BLaER1 treated with 17β-estradiol and CSF1 and Interleukin-3, amounts not matched to agents 10 nM and 100 nM (cell line): Measurements from ENCODE around the gene RPL27.
"Not testable (repeated sequence)": the region's sequence is repeated elsewhere in the genome, so short reads cannot be mapped to it uniquely, and the experiment has no call there.

Experiments
- H3K27ac ChIP-seq, 11 experiments: shearing (Covaris generic); formaldehyde crosslinking; 2 replicates each; pipeline ENCODE4 v1.8.1; 2022
- H3K27me3 ChIP-seq, 11 experiments: shearing (Covaris generic); formaldehyde crosslinking; 2 replicates each; pipeline ENCODE4 v1.8.1; 2022
- H3K36me3 ChIP-seq, 11 experiments: shearing (Covaris generic); formaldehyde crosslinking; 2 replicates each; pipeline ENCODE4 v1.8.1; 2022
- H3K4me1 ChIP-seq, 10 experiments: shearing (Covaris generic); formaldehyde crosslinking; 2 replicates each; pipeline ENCODE4 v1.8.1; 2022
- H3K4me2 ChIP-seq, 11 experiments: shearing (Covaris generic); formaldehyde crosslinking; 2 replicates each; pipeline ENCODE4 v1.8.1; 2022
- H3K4me3 ChIP-seq, 10 experiments: shearing (Covaris generic); formaldehyde crosslinking; 2 replicates each; pipeline ENCODE4 v1.8.1; 2022
- H3K9ac ChIP-seq, 11 experiments: shearing (Covaris generic); formaldehyde crosslinking; 2 replicates each; pipeline ENCODE4 v1.8.1; 2022
- H3K9me3 ChIP-seq, 11 experiments: shearing (Covaris generic); formaldehyde crosslinking; replicated peaks in 1 of 11; 2 replicates each; pipeline ENCODE4 v1.8.1; 2022
- H4K20me1 ChIP-seq, 11 experiments: shearing (Covaris generic); formaldehyde crosslinking; 2 replicates each; pipeline ENCODE4 v1.8.1; 2022
- Cebpa-rat ChIP-seq, 11 experiments: shearing (Covaris generic); IDR thresholded peaks; 2 replicates each; pipeline ENCODE4 v1.8.1; 2022

The RPL27 gene

DNA sequence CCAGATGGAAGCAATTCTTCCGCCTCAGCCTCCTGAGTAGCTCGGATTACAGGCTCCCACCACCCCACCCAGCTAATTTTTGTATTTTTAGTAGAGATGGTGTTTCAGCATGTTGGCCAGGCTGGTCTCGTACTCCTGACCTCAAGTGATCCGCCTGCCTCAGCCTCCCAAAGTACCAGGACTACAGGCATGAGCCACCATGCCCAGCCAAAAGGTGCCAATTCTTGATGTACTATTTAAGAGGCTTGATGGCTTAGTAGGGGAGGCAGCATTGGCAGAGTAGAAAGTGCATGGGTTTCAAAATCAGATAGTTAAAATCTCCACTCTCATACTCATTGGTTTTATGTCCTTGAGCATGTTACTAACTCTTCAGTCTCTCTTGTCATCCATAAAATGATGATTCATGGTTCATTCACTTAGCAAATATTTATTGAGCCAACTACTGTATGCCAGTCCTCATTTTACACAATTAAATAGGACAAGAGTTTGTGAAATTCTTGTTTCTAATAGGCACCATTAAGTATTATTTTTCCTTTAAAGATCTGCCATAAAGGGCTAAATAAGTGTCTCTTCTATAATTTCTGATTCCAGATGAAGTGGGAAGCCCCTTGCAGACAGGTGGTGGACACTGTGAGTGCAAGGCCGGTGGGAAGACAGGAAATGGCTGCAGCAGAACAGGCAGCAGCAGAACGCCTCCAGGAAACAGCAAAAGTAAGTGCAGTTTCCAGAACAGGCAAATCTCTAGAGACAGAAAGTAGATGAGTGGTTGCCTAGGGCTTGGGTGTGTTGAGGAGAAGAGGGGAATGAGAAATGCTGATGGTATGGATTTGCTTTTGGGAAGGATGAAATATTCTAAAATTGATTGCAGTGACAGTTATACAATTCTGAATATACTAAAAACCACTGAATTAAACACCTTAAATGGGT lies 8.2 kb upstream of the RPL27 start:
- TF ChIP-seq Cebpa-rat (IDR thresholded peaks at IDR 0.05): no peak
- Histone ChIP-seq H3K4me3 (no peak overlapping the region), H4K20me1 (peaks cover 0 to 8% (median 0%) of the 10 kb centered on the region in 11 experiments; a peak in 3 of 22 replicates), H3K4me1 (peaks cover 19 to 49% (median 34%) of the 10 kb centered on the region in 10 experiments), H3K4me2 (peak overlapping the region in 7 of 11 experiments; percentile 7 to 48 (median 22); a peak in 8 of 22 replicates), H3K9me3 (no peaks in the 10 kb centered on the region), H3K27ac (peak overlapping the region in 1 of 11 experiments; percentile 4; a peak in 2 of 22 replicates), H3K9ac (peak overlapping the region in 5 of 11 experiments; percentile 3 to 51 (median 15); a peak in 3 of 22 replicates), H3K27me3 (no peaks in the 10 kb centered on the region), H3K36me3 (peaks cover 80 to 94% (median 90%) of the 10 kb centered on the region in 11 experiments)

DNA sequence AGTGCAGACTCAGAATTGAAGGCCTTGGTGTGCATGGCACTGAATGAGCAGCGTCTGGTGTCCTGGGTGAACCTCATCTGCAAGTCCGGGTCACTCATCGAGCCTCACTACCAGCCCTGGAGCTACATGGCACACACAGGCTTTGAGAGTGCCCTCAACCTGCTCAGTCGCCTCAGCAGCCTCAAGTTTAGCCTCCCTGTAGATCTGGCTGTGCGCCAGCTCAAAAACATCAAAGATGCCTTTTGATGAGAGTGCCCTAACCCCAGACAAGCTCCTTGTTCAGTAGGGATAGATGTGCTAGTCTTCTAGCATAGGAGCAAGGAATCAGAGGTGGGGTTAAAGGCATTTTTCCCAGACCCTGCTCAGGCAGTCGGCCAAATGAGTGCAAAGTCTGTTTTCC lies 6.7 kb upstream of the RPL27 start:
- Histone ChIP-seq H3K27ac (no peak overlapping the region), H4K20me1 (peaks cover 0 to 8% (median 0%) of the 10 kb centered on the region in 11 experiments; a peak in 3 of 22 replicates), H3K4me3 (no peak overlapping the region), H3K4me2 (no peak overlapping the region), H3K27me3 (no peaks in the 10 kb centered on the region), H3K9me3 (no peaks in the 10 kb centered on the region), H3K9ac (peak overlapping the region in 1 of 11 experiments; percentile 19; a peak in 1 of 22 replicates), H3K4me1 (peaks cover 4 to 35% (median 21%) of the 10 kb centered on the region in 10 experiments; a peak in 19 of 20 replicates), H3K36me3 (peaks cover 80 to 91% (median 85%) of the 10 kb centered on the region in 11 experiments)
- TF ChIP-seq Cebpa-rat (IDR thresholded peaks at IDR 0.05): no peak

DNA sequence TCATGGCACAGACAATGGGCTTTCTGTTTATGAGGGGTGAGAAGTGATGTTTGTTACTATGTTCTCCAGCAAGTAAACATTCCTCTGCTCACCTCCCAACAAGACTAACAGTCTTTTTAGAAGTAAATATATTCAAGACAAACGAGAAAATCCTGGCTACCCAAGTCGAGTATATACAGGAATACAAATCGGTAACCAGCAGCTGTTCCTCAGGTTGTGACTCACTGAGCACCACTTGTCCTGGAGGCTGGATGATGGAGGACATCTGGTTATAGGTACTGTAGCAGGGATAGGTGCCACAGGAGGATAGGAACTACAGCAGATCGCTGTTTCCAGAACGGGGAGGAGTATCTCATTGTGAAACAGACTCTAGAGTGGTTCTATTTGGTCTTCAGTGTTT lies 5.3 kb upstream of the RPL27 start:
- Histone ChIP-seq H3K27ac (no peak overlapping the region), H3K9ac (0 out of 22 replicates have a peak overlapping the region, but pooled peaks of 1 of the 11 experiments have one; percentile 24), H3K4me3 (no peak overlapping the region), H3K4me1 (peaks cover 16 to 36% (median 27%) of the 10 kb centered on the region in 10 experiments), H3K9me3 (no peaks in the 10 kb centered on the region), H3K4me2 (no peak overlapping the region), H4K20me1 (peaks cover 0 to 8% (median 0%) of the 10 kb centered on the region in 11 experiments; a peak in 3 of 22 replicates), H3K36me3 (peaks cover 68 to 77% (median 71%) of the 10 kb centered on the region in 11 experiments), H3K27me3 (no peaks in the 10 kb centered on the region)
- TF ChIP-seq Cebpa-rat (IDR thresholded peaks at IDR 0.05): no peak

DNA sequence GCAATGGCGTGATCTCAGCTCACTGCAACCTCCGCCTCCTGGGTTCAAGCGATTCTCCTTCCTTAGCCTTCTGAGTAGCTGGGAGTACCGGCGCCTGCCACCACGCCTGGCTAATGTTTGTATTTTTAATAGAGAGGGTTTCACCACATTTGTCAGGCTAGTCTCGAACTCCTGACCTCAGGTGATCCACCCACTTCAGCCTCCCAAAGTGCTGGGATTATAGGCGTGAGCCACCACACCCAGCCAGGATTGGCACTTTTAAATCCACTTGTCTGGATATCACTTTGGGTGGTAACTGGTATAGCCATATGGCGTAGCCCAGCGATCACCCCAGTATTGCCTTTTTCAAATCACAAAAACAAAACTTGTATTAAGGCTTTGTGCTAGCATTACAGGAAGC lies 4.3 kb upstream of the RPL27 start:
- not testable (repeated sequence) for H3K4me3 ChIP-seq, H3K4me2 ChIP-seq, H3K27me3 ChIP-seq, H3K9me3 ChIP-seq, H3K27ac ChIP-seq, H3K9ac ChIP-seq
- H3K4me1 ChIP-seq: peaks cover 16 to 36% (median 27%) of the 10 kb centered on the region in 10 experiments
- peaks cover 0 to 13% (median 3%) of the 10 kb centered on the region in 11 experiments; a peak in 13 of 22 replicates for H4K20me1 ChIP-seq
- H3K36me3 ChIP-seq: peaks cover 58 to 68% (median 61%) of the 10 kb centered on the region in 11 experiments

DNA sequence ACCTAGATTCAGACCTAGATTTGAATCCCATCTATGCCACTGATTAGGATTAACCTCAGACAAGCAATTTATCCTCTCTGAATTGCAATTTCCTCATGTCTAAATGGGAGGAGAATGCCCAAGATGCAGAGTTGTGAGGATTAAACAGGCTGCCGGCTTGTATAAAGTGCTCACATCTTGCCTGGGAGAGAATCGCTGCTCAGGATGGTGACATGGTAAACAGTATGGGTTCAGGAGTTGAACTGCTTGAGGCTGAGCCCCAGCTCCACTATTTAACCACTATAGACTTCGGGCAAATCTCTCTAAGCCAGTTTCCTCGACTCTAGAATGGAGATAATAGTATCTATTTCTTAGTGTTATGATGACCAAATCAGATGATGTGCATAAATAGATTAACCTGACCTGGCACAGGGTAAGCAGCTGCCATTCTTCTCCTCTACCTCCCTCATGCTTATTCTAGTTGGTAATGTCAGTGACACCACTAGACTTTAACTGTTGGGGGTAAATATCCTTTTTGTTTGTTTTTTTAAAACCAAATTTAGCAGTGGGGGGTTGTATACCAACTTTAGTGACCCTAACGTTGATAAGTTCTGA lies 732 bp upstream of the RPL27 start:
- peaks cover 24 to 46% (median 36%) of the 10 kb centered on the region in 10 experiments for H3K4me1 ChIP-seq
- H3K27me3 ChIP-seq: no peaks in the 10 kb centered on the region
- peak overlapping the region; percentile 35 to 59 (median 42); a peak in 15 of 20 replicates for H3K4me3 ChIP-seq
- no peak for TF ChIP-seq Cebpa-rat (IDR thresholded peaks at IDR 0.05)
- peak overlapping the region; percentile 64 to 79 (median 71) for H3K4me2 ChIP-seq
- no peaks in the 10 kb centered on the region for H3K9me3 ChIP-seq
- H3K9ac ChIP-seq: peak overlapping the region; percentile 48 to 73 (median 66)
- H3K36me3 ChIP-seq: peaks cover 57 to 68% (median 62%) of the 10 kb centered on the region in 11 experiments
- peak overlapping the region; percentile 11 to 94 (median 47); a peak in 18 of 22 replicates for H3K27ac ChIP-seq
- peaks cover 31 to 41% (median 38%) of the 10 kb centered on the region in 11 experiments; a peak in 21 of 22 replicates for H4K20me1 ChIP-seq

DNA sequence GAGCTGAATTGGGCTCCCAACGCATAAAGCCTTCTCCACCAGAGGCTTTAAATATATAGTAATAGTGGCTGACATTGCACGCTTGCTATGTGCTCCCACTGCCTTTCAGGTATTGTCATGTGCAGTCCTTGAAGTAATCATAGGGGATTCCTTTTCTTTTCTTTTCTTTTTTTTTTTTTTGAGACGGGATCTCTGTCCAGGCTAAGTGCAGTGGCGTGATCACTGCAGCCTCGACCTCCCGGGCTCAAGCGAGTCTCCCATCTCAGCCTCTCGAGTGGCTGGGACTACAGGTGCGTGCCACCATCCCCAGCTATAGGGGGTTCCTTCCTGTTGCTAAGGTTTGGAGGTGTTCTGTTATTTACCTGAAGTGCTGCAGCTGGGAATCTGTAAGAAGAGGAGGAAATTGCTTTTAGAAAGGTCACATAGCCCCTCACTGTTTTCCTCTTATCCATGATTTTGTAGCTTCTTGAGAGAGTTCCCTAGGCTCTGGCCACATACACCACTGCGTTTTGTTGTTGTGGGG lies 845 bp downstream of the RPL27 start:
- no peak for TF ChIP-seq Cebpa-rat (IDR thresholded peaks at IDR 0.05)
- peak overlapping the region; percentile 76 to 92 (median 84) for H3K4me3 ChIP-seq
- H3K4me1 ChIP-seq: peaks cover 24 to 46% (median 36%) of the 10 kb centered on the region in 10 experiments
- H3K27ac ChIP-seq: peak overlapping the region; percentile 89 to 97 (median 92)
- no peaks in the 10 kb centered on the region for H3K9me3 ChIP-seq
- H4K20me1 ChIP-seq: peaks cover 37 to 57% (median 53%) of the 10 kb centered on the region in 11 experiments; a peak in 21 of 22 replicates
- peaks cover 57 to 68% (median 61%) of the 10 kb centered on the region in 11 experiments for H3K36me3 ChIP-seq
- no peaks in the 10 kb centered on the region for H3K27me3 ChIP-seq
- H3K4me2 ChIP-seq: peak overlapping the region; percentile 88 to 100 (median 96)
- H3K9ac ChIP-seq: peak overlapping the region; percentile 91 to 98 (median 95)

DNA sequence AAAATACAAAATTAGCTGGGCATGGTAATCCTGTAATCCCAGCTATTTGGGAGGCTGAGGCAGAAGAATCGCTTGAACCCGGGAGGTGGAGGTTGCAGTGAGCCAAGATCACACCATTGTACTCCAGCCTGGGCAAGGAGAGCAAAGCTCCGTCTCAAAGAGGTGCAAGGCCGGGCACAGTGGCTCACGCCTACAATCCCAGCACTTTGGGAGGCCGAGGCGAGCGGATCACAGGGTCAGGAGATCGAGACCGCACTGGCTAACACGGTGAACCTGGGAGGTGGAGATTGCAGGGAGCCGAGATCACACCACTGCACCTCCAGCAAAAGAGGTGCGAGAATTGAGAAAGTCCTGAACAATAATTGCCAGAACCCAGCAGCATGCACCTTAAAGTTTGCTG lies 2.7 kb downstream of the RPL27 start:
- peaks cover 37 to 75% (median 63%) of the 10 kb centered on the region in 11 experiments; a peak in 21 of 22 replicates for H4K20me1 ChIP-seq
- peak overlapping the region in 7 of 11 experiments; percentile 5 to 45 (median 39); a peak in 8 of 22 replicates for H3K27ac ChIP-seq
- H3K4me2 ChIP-seq: peak overlapping the region in 9 of 11 experiments; percentile 31 to 100 (median 44); a peak in 13 of 22 replicates
- H3K36me3 ChIP-seq: peaks cover 54 to 68% (median 65%) of the 10 kb centered on the region in 11 experiments
- H3K4me3 ChIP-seq: peak overlapping the region in 2 of 10 experiments; percentile 5 to 18; a peak in 1 of 20 replicates
- peaks cover 24 to 59% (median 38%) of the 10 kb centered on the region in 10 experiments for H3K4me1 ChIP-seq
- not testable (repeated sequence) for H3K27me3 ChIP-seq, H3K9me3 ChIP-seq
- H3K9ac ChIP-seq: peak overlapping the region; percentile 57 to 98 (median 95); a peak in 19 of 22 replicates

DNA sequence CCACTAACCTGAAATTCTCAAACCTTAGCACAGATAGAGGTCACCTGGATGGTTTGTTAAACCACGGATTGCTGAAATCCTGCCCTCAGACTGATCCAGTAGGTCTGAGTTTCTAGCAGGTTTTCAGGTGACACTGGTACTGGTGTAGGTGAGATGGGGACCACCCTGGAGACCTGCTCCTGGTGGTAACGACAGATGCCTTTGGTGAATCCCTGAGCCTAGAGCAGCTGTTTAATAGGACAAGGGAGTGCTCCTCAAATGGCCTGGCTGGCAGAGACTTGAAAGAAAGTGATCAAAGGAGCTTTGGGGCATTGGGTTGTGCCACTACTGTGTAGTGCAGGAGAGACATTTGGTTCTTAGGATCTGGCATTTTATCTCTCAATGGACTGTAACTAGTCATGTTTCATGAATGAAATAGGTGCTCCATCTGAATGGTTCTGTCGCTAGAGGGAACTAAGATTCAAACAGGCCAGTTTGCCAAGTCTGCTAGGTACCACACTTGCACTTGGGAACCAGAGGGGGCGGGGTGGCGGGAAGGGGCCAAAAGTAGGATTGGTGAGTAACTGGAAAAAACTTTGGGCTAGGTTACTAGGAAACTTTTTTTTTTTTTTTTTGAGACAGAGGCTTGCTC lies 5.4 kb downstream of the RPL27 start:
- no peak for TF ChIP-seq Cebpa-rat (IDR thresholded peaks at IDR 0.05)
- Histone ChIP-seq H3K27ac (no peak overlapping the region), H3K27me3 (no peaks in the 10 kb centered on the region), H3K36me3 (peaks cover 54 to 70% (median 68%) of the 10 kb centered on the region in 11 experiments), H3K9me3 (no peaks in the 10 kb centered on the region), H4K20me1 (peaks cover 37 to 78% (median 63%) of the 10 kb centered on the region in 11 experiments; a peak in 21 of 22 replicates), H3K4me1 (peaks cover 24 to 65% (median 41%) of the 10 kb centered on the region in 10 experiments), H3K4me3 (no peak overlapping the region), H3K9ac (peak overlapping the region in 6 of 11 experiments; percentile 2 to 96 (median 34); a peak in 6 of 22 replicates), H3K4me2 (no peak overlapping the region)
